Measurements from ENCODE around the gene CCDC184.
A peak's percentile ranks its signal among the peaks of the same experiment; 100 is the strongest.

The CCDC184 gene

GRCh38 chr12:48183091-48183875, at the start of gene CCDC184:
TSS of gene CCDC184 (plus strand) at chr12:48183644. CDS start at chr12:48184123, 479 bp downstream.
- no peak for TF ChIP-seq TAF1 (IDR thresholded peaks at IDR 0.05; ENCODE audit: low read depth)
- TF ChIP-seq CREB1 (IDR thresholded peaks at IDR 0.05; ENCODE audit: low read depth): peak; percentile 31; the same call in 1 of the 2 replicates
- TF ChIP-seq RAD21 (IDR thresholded peaks at IDR 0.05; ENCODE audit: low read depth): peak; percentile 19; the same call in 1 of the 2 replicates
- peak; percentile 81 for TF ChIP-seq ZBTB7A (IDR thresholded peaks at IDR 0.05; ENCODE audit: low read depth)

GRCh38 chr12:48135027-48135426, 48.4 kb upstream of the CCDC184 start:
- TF ChIP-seq EGR1 (IDR thresholded peaks at IDR 0.05) (no peak), FOXM1 (IDR thresholded peaks at IDR 0.05; ENCODE audit: borderline replicate concordance, low read depth) (no peak), REST (IDR thresholded peaks at IDR 0.05; ENCODE audit: low read depth) (no peak), NFIC (IDR thresholded peaks at IDR 0.05) (no peak), MAX (IDR thresholded peaks at IDR 0.05) (no peak), TCF12 (IDR thresholded peaks at IDR 0.05; ENCODE audit: low read depth) (no peak), RAD21 (IDR thresholded peaks at IDR 0.05; ENCODE audit: low read depth) (no peak), ZBTB7A (IDR thresholded peaks at IDR 0.05; ENCODE audit: low read depth) (no peak), USF1 (IDR thresholded peaks at IDR 0.05) (no peak), CEBPB (IDR thresholded peaks at IDR 0.05) (no peak), TEAD4 (IDR thresholded peaks at IDR 0.05) (no peak), EP300 (IDR thresholded peaks at IDR 0.05; ENCODE audit: borderline replicate concordance) (no peak), CREB1 (IDR thresholded peaks at IDR 0.05; ENCODE audit: low read depth) (no peak), YY1 (IDR thresholded peaks at IDR 0.05; ENCODE audit: low read depth) (no peak), TAF1 (IDR thresholded peaks at IDR 0.05; ENCODE audit: low read depth) (no peak)

- TF ChIP-seq REST (IDR thresholded peaks at IDR 0.05; ENCODE audit: low read depth) (no peak), USF1 (IDR thresholded peaks at IDR 0.05) (no peak), TCF12 (IDR thresholded peaks at IDR 0.05; ENCODE audit: low read depth) (no peak), FOXM1 (IDR thresholded peaks at IDR 0.05; ENCODE audit: borderline replicate concordance, low read depth) (no peak), MAX (IDR thresholded peaks at IDR 0.05) (no peak), ZBTB7A (IDR thresholded peaks at IDR 0.05; ENCODE audit: low read depth) (no peak), EGR1 (IDR thresholded peaks at IDR 0.05) (no peak), NFIC (IDR thresholded peaks at IDR 0.05) (no peak), RAD21 (IDR thresholded peaks at IDR 0.05; ENCODE audit: low read depth) (no peak), CEBPB (IDR thresholded peaks at IDR 0.05) (no peak), EP300 (IDR thresholded peaks at IDR 0.05; ENCODE audit: borderline replicate concordance) (no peak), YY1 (IDR thresholded peaks at IDR 0.05; ENCODE audit: low read depth) (no peak), TEAD4 (IDR thresholded peaks at IDR 0.05) (no peak), CREB1 (IDR thresholded peaks at IDR 0.05; ENCODE audit: low read depth) (no peak), TAF1 (IDR thresholded peaks at IDR 0.05; ENCODE audit: low read depth) (no peak)
Measured at GRCh38 chr12:48142818-48143674, 40.4 kb upstream of the CCDC184 start.

- TF ChIP-seq TCF12 (IDR thresholded peaks at IDR 0.05; ENCODE audit: low read depth): no peak
- no peak for TF ChIP-seq NFIC (IDR thresholded peaks at IDR 0.05)
- TF ChIP-seq ZBTB7A (IDR thresholded peaks at IDR 0.05; ENCODE audit: low read depth): no peak
- no peak for TF ChIP-seq MAX (IDR thresholded peaks at IDR 0.05)
- no peak for TF ChIP-seq EP300 (IDR thresholded peaks at IDR 0.05; ENCODE audit: borderline replicate concordance)
- no peak for TF ChIP-seq CEBPB (IDR thresholded peaks at IDR 0.05)
- TF ChIP-seq CREB1 (IDR thresholded peaks at IDR 0.05; ENCODE audit: low read depth): no peak
- no peak for TF ChIP-seq EGR1 (IDR thresholded peaks at IDR 0.05)
- no peak for TF ChIP-seq REST (IDR thresholded peaks at IDR 0.05; ENCODE audit: low read depth)
- TF ChIP-seq FOXM1 (IDR thresholded peaks at IDR 0.05; ENCODE audit: borderline replicate concordance, low read depth): no peak
- TF ChIP-seq USF1 (IDR thresholded peaks at IDR 0.05): no peak
- TF ChIP-seq TAF1 (IDR thresholded peaks at IDR 0.05; ENCODE audit: low read depth): no peak
- TF ChIP-seq YY1 (IDR thresholded peaks at IDR 0.05; ENCODE audit: low read depth): no peak
Measured at GRCh38 chr12:48143898-48144297, 39.5 kb upstream of the CCDC184 start.

Data from Ishikawa (cell line).